ENCODE measurements around the gene SCO2.

The SCO2 gene

GRCh38 chr22:50473855-50474671, 51.3 kb downstream of the SCO2 start:
- DNase-seq: no peak

Data from COR-L47 (cell line).